CD4-positive, alpha-beta T cell (primary cell): ENCODE data around the gene TRIM47. TPM values are rescaled to one million over a fixed set of nuclear protein-coding genes. Genes with fewer than 3 reads are reported as not detected.
A peak's percentile ranks its signal among the peaks of the same experiment; 100 is the strongest.

Experiments
- ATAC-seq: fragments of 200-7000 bp; cut with Tn5 transposase; one replicate; pipeline ENCODE4 v1.10.0; 2022; ENCODE audit warnings: mild to moderate bottlenecking; ENCODE audit not compliant: poor library complexity
- CTCF ChIA-PET: fragments of 350-600 bp; sonication (Branson Sonifier 250); formaldehyde crosslinking; loops from one replicate; lab custom pipeline; 2021; ENCODE audit warnings: antibody characterized with exemption, inconsistent platforms; lab: Charles Lee
- POLR2A ChIA-PET: fragments of 350-600 bp; sonication (Branson Sonifier 250); formaldehyde crosslinking; loops from one replicate; lab custom pipeline; 2021; ENCODE audit warnings: antibody characterized with exemption, inconsistent platforms; lab: Charles Lee
- DNase-seq, 14 experiments: peaks; one replicate each; pipeline ENCODE4 v3.0.0-alpha.2; 2013 to 2020; ENCODE audit warnings: mixed read lengths in 2 of 14
- H3K27ac ChIP-seq, 2 donors: one replicate each; pipeline versions ENCODE4 v1.5.1 to v1.7.0; 2013; ENCODE audit warnings: low read length in 2 of 2, low read depth in 1 of 2, mild to moderate bottlenecking in 1 of 2
- H3K27me3 ChIP-seq, 2 experiments: 1 replicate in 1 of 2; 2 replicates in 1 of 2; pipeline versions ENCODE4 v1.6.1 to v1.7.0; 2013; ENCODE audit warnings: low read length in 2 of 2, control low read depth in 1 of 2, mild to moderate bottlenecking in 1 of 2, moderate library complexity in 1 of 2; ENCODE audit not compliant: insufficient read depth in 2 of 2, control insufficient read depth in 1 of 2
- H3K36me3 ChIP-seq: one replicate; pipeline ENCODE4 v1.6.1; 2013; ENCODE audit warnings: low read length, control low read depth; ENCODE audit not compliant: insufficient read depth
- H3K4me1 ChIP-seq: one replicate; pipeline ENCODE4 v1.6.1; 2013; ENCODE audit warnings: low read length, control low read depth; ENCODE audit not compliant: insufficient read depth
- H3K4me3 ChIP-seq: one replicate; pipeline ENCODE4 v1.5.1; 2013; ENCODE audit warnings: mild to moderate bottlenecking, low read length, moderate library complexity
- H3K9me3 ChIP-seq, 2 experiments: 1 replicate in 1 of 2; 2 replicates in 1 of 2; pipeline versions ENCODE4 v1.6.1 to v1.7.0; 2013; ENCODE audit warnings: low read length in 2 of 2, mild to moderate bottlenecking in 2 of 2, control low read depth in 1 of 2, moderate library complexity in 1 of 2; ENCODE audit not compliant: control insufficient read depth in 1 of 2, insufficient read depth in 1 of 2
- H3K27ac Mint-ChIP-seq: one replicate; pipeline ENCODE4 v1.8.0; 2020; ENCODE audit warnings: mixed read lengths
- H3K27me3 Mint-ChIP-seq: one replicate; pipeline ENCODE4 v1.8.0; 2021; ENCODE audit warnings: mixed read lengths
- H3K36me3 Mint-ChIP-seq: one replicate; pipeline ENCODE4 v1.8.0; 2021; ENCODE audit warnings: low read depth, mixed read lengths
- H3K4me1 Mint-ChIP-seq: one replicate; pipeline ENCODE4 v1.8.0; 2021; ENCODE audit warnings: low read depth, mixed read lengths
- H3K4me3 Mint-ChIP-seq: one replicate; pipeline ENCODE4 v1.8.0; 2020; ENCODE audit warnings: mild to moderate bottlenecking, mixed read lengths
- H3K9me3 Mint-ChIP-seq: one replicate; pipeline ENCODE4 v1.8.0; 2020; ENCODE audit warnings: mixed read lengths
- intact Hi-C, 2 experiments: fragments of 100-400 bp; cut with DNase I in 1 of 2; cut with micrococcal nuclease in 1 of 2; formaldehyde crosslinking; loops; one replicate each; pipeline versions ENCODE4 v1.15.1 to v1.9.0; 2023 to 2025; cut with DNase I, micrococcal nuclease
- total RNA-seq, 174 experiments: library from RNA in 2 of 174; stranded (reverse) in 2 of 174; gene quantifications; one replicate each; pipeline ENCODE4 v1.2.3 and lab custom pipeline; 2021 to 2026
- TF ChIP-seq, protein P1 (sequence below): fragments of 200-600 bp; IDR thresholded peaks from one replicate; pipeline ENCODE4 v1.8.0; 2022; ENCODE audit warnings: antibody characterized with exemption, mild to moderate bottlenecking

TRIM47 gene
- total RNA-seq, 2 experiments from 2014 or later = 2.3 to 2.8 TPM

DNA sequence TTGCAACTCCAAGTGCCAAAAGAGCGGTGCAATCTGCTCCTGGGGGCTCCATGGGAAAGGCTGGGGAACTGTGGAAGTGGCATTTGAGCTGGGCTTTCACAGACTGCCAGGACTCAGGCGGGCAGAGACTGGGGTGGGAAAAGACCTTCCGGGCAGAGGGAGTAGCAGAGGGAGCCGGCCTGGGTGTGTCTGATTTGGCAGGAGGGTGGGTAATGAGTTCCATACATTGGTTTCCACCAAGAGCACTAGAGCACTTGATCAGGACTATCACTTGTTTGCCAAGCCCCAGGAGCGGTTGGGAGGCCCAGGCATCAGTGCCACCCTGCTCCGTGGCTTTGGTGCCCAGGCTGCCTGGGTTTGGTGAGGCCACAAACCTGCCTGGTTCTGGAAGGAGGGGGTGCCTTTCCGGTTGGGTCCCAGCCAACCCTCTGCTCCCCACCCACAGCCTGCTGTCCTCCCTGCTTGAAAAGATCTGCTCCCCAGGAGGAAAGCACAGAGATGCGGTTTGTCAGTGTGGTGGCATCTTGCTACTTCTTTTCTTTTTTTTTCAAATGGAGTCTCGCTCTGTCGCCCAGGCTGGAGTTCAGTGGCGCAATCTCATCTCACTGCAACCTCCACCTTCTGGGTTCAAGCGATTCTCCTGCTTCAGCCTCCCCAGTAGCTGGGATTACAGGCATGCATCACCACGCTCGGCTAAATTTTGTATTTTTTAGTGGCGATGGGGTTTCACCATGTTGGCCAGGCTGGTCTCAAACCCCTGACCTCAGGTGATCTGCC is 3.5 kb upstream of the TRIM47 start:
- H3K27ac ChIP-seq = no peak overlapping the region
- Mint-ChIP-seq H3K27ac (no peak overlapping the region), H3K9me3 (no peaks in the 10 kb centered on the region), H3K36me3 (no peaks in the 10 kb centered on the region), H3K4me1 (peaks cover 24% of the 10 kb centered on the region), H3K4me3 (peak overlapping the region; percentile 40), H3K27me3 (no peaks in the 10 kb centered on the region)
- ChIA-PET CTCF (interaction anchor here (1.4 kb wide), 1 partner anchor 15 kb away, joined by 3 read pairs; the partner anchor contains the start of gene TRIM65), POLR2A (interaction anchor here (1.3 to 2.6 kb wide), 2 partner anchors 9 to 14 kb away, joined by 3 to 10 read pairs; partner anchors contain the start of gene TRIM65)
- TF ChIP-seq, protein P1, sequence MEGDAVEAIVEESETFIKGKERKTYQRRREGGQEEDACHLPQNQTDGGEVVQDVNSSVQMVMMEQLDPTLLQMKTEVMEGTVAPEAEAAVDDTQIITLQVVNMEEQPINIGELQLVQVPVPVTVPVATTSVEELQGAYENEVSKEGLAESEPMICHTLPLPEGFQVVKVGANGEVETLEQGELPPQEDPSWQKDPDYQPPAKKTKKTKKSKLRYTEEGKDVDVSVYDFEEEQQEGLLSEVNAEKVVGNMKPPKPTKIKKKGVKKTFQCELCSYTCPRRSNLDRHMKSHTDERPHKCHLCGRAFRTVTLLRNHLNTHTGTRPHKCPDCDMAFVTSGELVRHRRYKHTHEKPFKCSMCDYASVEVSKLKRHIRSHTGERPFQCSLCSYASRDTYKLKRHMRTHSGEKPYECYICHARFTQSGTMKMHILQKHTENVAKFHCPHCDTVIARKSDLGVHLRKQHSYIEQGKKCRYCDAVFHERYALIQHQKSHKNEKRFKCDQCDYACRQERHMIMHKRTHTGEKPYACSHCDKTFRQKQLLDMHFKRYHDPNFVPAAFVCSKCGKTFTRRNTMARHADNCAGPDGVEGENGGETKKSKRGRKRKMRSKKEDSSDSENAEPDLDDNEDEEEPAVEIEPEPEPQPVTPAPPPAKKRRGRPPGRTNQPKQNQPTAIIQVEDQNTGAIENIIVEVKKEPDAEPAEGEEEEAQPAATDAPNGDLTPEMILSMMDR = no peak
- H3K4me1 ChIP-seq = peaks cover 31% of the 10 kb centered on the region
- no peaks in the 10 kb centered on the region for H3K27me3 ChIP-seq
- no peak overlapping the region for H3K4me3 ChIP-seq
- no peaks in the 10 kb centered on the region for H3K9me3 ChIP-seq
- ATAC-seq = no peak
- no peaks in the 10 kb centered on the region for H3K36me3 ChIP-seq
- peak in 3 of 14 experiments; percentile 37 to 63 (median 42) for DNase-seq
- intact Hi-C loops = no loop called here

DNA sequence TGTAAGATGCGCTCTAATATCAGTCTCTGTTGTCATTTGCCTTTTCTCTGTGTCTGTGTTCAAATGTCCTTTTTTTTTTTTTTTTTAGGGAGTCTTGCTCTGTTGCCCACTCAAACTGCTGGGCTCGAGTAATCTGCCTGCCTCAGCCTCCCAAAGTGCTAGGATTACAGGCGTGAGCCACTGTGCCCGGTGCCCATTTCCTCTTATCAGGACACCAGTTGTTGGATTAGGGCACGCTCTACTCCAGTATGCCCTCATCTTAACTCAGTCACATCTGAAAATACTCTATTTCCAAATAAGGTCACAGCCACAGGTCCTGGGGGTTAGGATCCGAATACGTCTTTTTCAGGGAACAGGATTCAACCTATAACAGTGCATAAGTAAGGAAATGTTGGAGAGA is 1.9 kb upstream of the TRIM47 start:
- Mint-ChIP-seq H3K27ac (no peak overlapping the region), H3K4me1 (peaks cover 40% of the 10 kb centered on the region), H3K9me3 (no peaks in the 10 kb centered on the region), H3K36me3 (peaks cover 5% of the 10 kb centered on the region), H3K4me3 (peak overlapping the region; percentile 62), H3K27me3 (no peaks in the 10 kb centered on the region)
- ATAC-seq (no peak), DNase-seq (no peak)
- no peaks in the 10 kb centered on the region for H3K36me3 ChIP-seq
- TF ChIP-seq, protein P1 = no peak
- POLR2A ChIA-PET = interaction anchor here (1.3 to 10.9 kb wide), 3 partner anchors 8 to 25 kb away, joined by 3 to 230 read pairs (median 49); partner anchors contain the start of genes TRIM65 and WBP2
- no peaks in the 10 kb centered on the region for H3K9me3 ChIP-seq
- no peak overlapping the region for H3K27ac ChIP-seq
- H3K27me3 ChIP-seq = no peaks in the 10 kb centered on the region
- H3K4me1 ChIP-seq = peaks cover 47% of the 10 kb centered on the region
- CTCF ChIA-PET = interaction anchor here (3.5 to 4.8 kb wide), 2 partner anchors 16 to 19 kb away, joined by 20 to 50 read pairs; partner anchors contain the start of gene TRIM65
- H3K4me3 ChIP-seq = no peak overlapping the region
- intact Hi-C loops = no loop called here

DNA sequence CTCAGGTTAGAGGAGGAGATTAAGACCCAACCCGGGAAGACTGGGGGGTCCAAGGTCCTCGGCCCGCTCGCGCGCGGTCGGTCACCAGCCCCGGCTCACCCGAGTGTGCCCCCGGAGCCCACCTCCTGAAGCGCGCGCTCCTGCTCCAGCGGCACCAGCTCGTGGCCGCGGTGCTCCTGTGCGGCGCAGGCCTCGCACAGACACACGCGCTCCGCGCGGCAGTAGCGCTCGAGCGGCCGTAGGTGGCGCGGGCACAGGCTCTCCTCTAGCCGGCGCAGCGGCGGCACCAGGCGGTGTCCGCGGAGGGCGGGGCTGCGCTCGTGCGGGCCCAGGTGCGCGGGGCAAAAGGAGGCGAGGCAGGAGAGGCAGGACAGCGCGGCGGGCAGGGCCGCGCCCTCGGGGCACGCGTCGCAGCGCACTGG is 618 bp downstream of the TRIM47 start:
- ATAC-seq (peak; percentile 72), DNase-seq (peak; percentile 52 to 90 (median 66))
- H3K27ac ChIP-seq = peak overlapping the region; percentile 15 to 66
- Mint-ChIP-seq H3K4me3 (peak overlapping the region; percentile 91), H3K4me1 (peaks cover 51% of the 10 kb centered on the region), H3K27ac (peak overlapping the region; percentile 91), H3K27me3 (no peaks in the 10 kb centered on the region), H3K9me3 (no peaks in the 10 kb centered on the region), H3K36me3 (peaks cover 5% of the 10 kb centered on the region)
- CTCF ChIA-PET = interaction anchor here (0.5 to 4.8 kb wide), 16 partner anchors 11 to 124 kb away, joined by 3 to 50 read pairs (median 4); partner anchors contain the start of genes GALK1, MRPL38, TRIM65 and WBP2
- H3K27me3 ChIP-seq = no peaks in the 10 kb centered on the region
- no peaks in the 10 kb centered on the region for H3K9me3 ChIP-seq
- TF ChIP-seq, protein P1 = peak; percentile 70
- H3K36me3 ChIP-seq = peaks cover 6% of the 10 kb centered on the region
- peaks cover 64% of the 10 kb centered on the region for H3K4me1 ChIP-seq
- peak overlapping the region; percentile 60 for H3K4me3 ChIP-seq
- intact Hi-C loops = loop anchor here (1.0 to 5.0 kb wide), 4 partner anchors 19 to 35 kb away; partner anchors contain the start of genes TRIM65 (in 2 of the 2) and UNC13D (in 1 of the 2)
- POLR2A ChIA-PET = interaction anchor here (0.8 to 10.9 kb wide), 14 partner anchors 13 to 124 kb away, joined by 3 to 230 read pairs (median 4); partner anchors contain the start of genes MRPL38, TRIM65, UNC13D and UNK
